Cerebellar cortex (tissue), 1 donor: ENCODE results near the gene ZMAT5.

Experiments used
- DNase-seq: peaks from one replicate; pipeline ENCODE4 v3.0.0-alpha.2; 2015; ENCODE audit warnings: low spot score

ZMAT5 gene, protein sequence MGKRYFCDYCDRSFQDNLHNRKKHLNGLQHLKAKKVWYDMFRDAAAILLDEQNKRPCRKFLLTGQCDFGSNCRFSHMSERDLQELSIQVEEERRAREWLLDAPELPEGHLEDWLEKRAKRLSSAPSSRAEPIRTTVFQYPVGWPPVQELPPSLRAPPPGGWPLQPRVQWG

DNA sequence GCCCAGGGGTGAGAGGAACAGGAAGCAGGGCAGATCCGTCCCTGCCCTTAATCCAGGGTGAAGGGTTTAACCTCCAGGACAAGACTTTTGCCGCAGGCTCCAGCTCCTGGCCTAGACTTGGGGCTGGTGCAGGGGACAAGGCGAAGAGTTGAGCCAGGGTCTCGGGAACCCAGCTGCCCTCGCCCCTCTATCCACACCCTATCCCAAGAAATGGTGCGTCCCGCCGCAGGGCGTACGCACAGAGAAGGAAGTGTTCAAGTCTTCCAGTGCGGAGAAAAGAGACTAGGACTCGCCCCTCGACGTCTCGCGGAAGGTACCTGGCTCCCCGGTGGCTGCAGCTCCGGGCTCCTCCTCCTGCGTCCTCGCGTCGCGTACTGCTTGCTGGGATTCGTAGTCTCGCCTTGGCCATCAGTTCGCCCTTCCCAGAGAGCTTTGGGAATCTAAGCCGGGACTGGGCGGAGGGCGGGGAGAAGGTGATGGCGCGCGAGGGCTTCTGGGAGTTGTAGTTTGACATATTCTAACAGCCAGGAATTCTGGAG is at the start of gene ZMAT5:
Gene ZMAT5 (minus strand): TSS at position 376 of the 539 bp plus-strand sequence. CDS start 18,463 bp downstream, outside the sequence.
- DNase-seq: peak; percentile 99

DNA sequence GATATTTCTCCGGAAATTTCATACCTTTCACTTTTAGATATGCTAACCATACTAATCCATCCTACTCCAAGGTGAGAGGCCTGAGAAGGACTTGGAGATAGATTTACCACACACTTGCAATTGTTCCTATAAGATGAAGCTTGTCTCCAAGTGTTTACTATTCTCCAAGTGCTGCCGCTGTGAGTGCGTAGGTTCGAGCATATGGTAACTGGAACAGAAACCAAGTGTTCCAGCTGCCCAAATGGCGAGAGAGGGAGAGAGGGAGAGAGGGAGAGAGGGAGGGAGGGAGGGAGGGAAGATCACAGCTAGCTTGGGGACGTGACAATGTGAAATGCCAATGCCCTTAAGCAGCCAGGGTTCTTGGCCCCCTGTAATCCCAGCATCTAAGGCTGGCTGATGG is 49.7 kb upstream of the ZMAT5 start:
- DNase-seq: peak; percentile 60

DNA sequence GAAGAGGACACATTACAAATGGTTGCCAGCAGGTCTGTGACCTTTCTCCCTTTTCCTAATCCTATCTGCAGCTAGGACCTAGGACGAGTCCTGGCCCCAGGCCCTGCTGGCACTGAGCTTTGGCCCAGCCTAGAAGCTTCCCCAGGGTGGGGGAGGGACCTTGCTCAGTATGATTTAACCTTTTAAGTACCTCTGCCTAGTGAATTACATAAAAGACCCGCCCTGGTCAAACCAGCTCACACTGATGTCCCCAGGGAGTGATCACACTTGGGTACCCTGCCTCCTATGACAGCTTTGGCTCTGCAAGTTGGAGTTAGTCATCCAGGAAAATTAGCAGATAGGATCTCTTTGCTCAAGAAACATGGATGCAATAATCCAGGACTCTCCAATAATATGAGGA is 49.3 kb upstream of the ZMAT5 start:
- DNase-seq: peak; percentile 58

DNA sequence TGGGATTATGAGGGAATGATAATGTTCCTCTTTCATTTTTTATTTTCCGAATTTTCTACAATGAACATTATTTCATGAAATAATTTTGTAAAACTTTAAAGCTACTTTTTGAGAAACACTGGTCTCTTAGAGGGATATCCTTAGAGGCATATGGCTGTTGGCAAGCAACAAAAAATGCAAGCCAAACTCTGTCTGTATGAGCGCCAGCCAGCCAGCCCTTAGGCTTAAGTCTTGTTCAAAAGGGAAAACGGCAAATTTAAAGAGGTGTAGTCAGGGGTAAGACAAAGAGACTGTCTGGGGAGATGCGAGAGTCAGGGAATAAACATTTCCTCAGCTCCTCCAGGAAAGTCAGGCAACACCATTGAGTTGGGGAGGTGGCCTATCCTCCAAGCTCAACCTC is 48.8 kb upstream of the ZMAT5 start:
- DNase-seq: peak; percentile 81

DNA sequence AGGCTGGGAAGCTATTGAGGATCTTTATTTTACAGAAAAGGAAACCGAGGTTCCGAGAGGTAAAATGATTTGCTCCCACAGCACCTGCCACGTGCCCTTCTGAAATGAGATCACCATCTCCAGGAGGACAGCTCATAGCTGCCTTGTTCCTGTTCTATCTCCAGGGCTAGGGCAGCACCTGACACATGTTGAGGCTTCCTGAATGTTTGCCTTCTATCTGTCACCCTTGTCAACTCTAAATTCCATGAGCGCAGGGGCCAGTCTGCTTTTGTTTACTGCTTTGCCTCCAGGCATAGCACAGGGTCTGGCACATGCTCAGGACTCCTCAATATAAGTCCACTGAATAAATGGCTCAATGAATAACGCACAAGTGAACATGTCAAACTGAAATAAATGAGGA is 47.2 kb upstream of the ZMAT5 start:
- DNase-seq: no peak

DNA sequence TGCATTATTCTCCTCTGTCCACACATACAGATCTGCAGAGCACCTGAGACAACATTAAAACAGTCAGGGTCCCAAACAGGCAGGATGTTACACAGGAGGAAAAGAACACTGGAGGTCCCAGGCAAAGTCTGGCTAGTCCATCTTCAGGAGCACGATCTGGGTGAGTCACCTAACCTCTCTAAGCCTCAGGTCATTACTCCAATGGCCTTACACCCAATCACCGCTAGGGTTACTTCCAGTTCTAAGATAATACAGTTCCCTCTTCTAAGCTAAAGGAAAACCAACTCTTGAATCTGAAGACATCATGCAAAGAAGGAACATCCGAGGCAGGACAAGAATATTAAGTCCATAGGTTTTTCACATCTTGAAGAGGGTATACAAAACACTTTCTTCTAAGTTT is 46.8 kb upstream of the ZMAT5 start:
- DNase-seq: no peak

DNA sequence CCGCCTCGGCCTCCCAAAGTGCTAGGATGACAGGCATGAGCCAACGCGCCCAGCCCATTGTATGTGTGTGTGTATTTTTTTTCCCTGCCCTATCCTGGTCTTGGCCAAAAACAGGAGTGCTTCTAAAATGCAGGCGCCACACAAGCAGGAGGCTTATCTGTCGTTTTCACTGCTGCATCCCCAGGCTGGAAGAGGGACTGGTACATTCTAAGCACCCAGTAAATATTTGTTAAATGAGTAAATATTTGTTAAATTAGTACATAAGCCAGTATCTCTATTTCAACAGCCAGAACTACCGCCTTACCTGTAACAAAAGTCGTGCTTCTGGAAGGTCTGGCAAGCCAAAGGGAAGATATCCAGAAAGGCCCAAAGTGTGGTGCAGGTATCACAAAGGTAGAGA is 46.3 kb upstream of the ZMAT5 start:
- DNase-seq: no peak

DNA sequence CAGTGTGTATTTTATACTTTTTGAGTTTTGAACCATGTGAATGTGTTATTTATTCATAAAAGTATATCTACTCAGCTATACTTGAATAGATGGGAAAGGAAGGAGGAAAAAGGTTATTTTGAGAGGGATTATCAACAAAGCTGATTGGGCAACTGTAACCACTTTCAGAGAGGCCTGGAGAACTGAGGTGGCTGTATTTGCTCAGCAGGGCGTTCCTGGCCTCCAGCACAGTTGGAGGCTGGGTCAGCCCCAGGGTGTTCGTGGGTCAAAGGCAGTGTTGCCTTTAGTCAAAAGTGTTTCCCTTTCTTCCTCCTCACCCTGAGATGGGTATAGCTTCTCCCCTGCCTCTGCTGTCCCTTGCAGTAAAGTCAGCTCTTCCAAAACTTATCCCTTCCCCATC is 44.6 kb upstream of the ZMAT5 start:
- no peak for DNase-seq

DNA sequence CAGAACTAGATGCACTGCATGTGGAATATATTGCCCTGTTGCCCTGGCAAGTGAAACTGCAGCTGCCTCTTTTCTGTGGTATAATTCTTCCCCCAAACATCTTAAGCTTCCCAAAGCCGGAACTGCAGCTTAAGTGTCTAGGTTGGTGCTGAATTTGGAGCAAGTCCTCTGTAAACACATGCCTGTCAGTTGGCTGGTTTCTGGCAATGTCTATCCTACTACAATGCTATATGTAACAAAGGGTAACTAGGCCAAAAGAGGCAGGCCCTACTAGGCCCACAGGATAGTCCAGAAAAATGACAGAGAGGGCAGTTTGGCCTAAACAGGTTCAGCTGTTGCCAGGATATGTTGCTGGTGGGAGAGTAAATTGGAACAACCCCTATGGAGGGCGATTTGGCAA is 43.4 kb upstream of the ZMAT5 start:
- DNase-seq: no peak

DNA sequence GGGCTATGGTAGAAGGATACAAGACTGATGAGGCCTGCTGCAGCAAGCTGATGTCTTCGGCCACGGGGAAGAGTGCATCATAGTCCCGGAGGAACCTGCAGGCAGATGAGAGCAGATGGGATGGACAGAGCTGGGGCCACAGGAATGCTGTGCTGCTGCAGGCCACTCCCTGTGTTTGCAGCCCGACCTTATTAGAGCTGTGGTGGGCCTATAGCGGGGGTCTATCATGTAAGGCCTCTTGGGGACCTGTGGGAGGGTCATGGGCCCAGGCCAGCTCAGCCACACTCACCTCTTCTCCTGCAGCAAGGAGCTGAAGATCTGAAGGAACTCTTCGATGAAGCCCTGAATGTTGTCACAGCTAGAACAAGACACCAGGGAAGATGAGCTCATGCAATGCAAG is 39.4 kb upstream of the ZMAT5 start:
- no peak for DNase-seq

DNA sequence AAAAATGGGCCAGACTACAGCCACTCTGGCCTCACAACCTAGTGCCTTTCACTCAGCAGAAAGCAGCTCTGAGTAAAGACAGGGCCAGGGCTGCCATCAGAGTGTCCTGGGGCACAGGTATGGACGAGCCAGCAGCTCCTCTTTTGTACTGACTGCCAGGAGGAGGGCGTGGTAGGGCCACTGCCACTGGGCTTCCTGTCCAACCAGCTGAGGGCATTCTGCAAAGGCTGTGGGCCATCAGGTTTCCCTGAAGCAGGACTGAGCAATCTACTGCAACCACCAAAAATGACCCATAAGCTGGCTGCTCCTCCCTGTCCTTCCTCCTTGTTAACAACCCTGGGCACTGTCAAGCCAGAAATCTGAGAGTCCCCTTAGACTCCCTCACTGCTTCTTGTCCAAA is 38.2 kb upstream of the ZMAT5 start:
- no peak for DNase-seq

DNA sequence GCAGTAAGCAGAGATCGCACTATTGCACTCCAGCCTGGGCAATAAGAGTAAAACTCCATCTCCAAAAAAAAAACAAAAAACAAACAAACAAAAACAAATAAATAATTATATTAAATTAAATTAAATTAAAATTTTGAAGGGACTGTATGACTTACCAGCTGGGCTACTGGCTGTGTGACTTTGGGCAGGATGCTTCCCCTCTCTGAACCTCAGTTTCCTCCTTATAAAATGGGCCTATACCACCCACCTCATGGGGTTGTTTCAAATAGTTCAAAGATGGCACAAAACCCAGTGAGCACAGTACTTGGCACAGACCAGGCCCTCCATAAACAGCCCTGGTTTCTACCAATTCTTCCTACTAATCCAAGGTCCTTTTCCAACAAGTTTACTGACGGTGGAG is 36.4 kb upstream of the ZMAT5 start:
- no peak for DNase-seq

DNA sequence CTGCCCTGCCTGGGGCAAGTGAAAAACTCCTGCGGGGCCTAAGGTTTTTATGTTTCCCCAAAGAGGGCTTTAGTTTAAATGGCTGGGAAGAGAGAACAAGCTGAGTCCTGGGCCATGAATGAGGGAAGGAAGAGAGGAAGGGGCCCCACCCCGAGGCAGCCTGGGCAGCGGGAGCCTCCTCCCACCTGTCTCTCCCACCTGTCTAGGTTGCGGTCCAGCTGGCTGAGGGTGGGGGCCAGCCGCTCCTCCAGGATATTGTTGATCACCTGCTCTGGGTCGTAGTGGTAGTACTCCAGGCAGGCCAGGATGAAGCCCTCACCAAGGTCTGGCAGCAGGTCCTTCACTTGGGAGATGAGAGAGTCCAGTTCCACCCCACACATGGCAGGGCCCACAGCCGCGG is 35.0 kb upstream of the ZMAT5 start:
- DNase-seq: peak; percentile 70

DNA sequence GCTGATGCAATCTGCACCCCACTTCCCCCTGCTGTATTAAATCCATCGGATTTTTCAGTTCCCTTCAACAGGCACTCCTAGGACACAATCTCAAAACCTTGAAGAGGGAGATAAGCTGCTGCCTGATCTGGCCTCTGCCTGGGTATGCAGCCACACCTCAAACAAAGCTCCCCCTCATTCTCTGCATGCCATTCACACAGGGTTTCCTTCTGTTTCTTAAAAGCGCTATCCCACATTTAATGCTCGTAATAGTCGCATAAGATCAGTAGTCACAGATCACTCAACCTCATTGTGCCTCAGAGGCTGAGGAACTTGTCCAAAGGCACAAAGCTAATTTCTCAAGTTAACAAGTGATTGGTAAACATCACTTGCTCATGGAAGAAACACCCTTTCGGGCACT is 34.3 kb upstream of the ZMAT5 start:
- DNase-seq: no peak

DNA sequence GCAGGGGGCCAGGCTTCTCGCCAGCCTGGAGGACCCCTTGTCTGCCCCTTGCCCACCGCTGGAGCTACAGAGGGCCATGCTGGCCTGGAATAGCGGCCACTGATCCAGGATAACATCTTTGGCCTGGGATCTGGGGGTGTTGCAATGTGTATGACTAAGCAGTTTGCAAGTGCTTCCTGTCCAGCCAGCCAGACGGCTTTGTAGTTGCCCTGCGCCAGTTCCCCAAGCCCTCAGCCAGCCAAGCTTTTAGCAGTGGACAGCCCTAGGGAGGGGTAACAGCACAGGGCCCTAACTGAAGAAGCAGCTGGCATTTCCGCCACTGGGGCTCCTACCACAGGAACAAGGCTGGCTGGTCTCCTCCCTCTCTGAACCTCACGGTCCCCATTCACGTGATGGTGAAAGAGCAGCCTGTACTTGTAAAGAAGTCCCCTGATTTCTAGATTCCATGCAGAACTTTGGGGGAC is 32.4 kb upstream of the ZMAT5 start:
- peak; percentile 25 for DNase-seq

DNA sequence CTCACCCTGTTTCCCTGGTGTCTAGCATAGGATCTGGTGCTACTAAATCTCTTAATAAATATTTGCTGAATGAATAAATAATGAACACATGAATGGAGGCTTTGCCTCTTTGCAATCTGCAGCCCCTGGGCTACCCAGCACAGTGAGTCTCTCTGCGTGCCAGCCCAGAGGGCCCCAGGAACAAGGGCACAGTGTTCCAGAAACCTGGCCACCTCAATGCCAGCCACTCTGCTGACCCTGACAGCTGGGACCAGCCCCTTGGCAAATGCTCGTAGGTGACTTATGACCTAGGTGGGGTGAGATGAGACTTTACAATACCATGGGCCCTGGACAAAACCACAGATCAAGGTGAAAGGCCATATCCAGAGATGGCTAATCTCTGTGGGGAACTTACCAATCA is 32.0 kb upstream of the ZMAT5 start:
- no peak for DNase-seq

DNA sequence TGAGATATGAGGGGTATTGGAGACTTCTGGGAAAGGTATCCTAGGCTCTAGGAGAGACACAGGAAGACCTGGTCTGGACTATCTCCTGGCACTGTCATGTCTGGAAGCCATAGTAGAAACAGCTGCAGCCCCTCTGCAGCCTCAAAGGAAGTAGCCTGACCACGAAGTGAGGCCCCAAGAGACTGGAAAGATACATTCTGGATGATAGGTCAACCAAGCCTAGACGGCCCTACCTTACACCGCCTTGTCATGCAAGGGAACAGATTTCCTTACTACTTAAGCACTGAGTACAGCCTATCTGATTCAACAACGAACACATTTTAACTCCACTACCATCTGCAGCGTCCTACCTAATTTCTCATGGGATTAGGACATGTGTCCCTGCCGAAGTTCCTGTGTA is 31.5 kb upstream of the ZMAT5 start:
- no peak for DNase-seq

DNA sequence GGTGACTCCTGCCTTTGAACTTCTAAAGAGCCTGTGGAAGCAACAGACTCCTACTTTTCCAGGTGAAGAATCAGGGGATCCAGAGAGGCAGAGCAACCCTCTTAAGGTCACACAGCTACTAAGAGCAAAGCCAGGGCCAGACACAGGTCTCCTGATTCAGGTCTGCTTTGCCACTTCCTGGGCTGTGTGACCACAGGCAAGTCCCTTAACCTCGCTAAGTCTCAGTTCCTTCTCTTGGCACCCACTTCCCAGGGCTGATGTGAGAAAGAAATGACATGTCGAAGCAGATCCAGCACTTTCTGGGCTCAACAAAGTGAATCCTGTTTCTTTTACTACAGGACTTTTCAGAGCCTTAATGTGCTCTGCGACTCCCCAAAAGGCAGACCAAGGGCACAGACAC is 30.5 kb upstream of the ZMAT5 start:
- DNase-seq: no peak

DNA sequence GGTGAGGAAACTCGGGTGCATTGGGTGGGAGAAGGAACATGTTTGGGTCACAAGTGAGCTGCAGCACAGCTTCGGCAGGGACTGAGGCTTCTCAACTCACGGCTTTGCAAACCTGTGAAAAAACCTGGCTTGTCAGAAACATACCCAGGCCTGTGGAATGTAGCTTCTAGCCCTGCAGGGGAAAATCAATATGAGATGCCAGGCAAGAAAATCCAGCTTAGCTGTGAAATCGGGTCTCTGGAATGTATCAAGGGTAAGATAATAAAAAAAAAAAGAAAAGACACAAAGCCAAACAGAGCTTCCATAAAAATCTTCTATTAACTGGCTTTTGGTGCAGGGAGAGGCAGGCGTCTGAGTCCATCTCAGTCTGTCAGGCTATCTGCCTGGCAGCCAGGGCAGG is 28.9 kb upstream of the ZMAT5 start:
- no peak for DNase-seq

DNA sequence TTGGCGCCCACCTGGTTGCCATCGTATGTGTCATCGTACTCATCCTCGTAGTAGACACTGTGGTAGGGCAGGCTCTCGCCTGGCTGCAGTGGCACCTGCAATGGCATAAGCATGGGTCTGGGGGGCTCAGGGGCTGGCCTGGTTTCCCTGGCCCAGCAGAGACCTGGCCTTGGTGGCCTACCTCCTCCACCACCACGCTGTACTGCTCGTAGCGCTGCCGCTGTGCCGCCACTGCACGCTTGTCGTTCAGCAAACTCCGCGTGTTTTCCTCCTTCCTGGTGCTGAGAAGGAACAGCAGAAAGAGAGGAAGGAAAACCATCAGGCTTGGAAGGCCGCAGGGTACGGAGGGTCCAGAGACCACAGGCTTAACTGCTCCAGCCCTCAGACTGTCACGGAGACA is 26.6 kb upstream of the ZMAT5 start:
- no peak for DNase-seq

DNA sequence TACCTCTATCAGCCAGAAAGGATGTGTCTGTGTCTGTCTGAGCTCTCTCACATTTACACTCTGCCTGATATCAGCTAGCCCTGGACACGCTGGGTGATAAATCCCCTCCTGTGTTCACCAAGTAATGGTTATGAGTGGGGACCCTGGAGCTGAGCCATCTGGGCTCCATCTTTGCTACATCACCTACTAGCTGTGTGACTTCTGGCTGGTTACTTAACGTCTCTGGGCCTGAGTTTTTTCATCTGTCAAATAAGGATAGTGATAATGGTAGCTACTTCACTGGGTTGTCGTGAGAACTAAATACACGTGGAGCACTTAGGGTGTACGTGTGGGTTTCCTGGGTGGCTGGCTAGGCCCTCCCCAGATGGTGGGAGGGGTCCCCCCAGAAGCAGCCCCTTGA is 23.3 kb upstream of the ZMAT5 start:
- no peak for DNase-seq

DNA sequence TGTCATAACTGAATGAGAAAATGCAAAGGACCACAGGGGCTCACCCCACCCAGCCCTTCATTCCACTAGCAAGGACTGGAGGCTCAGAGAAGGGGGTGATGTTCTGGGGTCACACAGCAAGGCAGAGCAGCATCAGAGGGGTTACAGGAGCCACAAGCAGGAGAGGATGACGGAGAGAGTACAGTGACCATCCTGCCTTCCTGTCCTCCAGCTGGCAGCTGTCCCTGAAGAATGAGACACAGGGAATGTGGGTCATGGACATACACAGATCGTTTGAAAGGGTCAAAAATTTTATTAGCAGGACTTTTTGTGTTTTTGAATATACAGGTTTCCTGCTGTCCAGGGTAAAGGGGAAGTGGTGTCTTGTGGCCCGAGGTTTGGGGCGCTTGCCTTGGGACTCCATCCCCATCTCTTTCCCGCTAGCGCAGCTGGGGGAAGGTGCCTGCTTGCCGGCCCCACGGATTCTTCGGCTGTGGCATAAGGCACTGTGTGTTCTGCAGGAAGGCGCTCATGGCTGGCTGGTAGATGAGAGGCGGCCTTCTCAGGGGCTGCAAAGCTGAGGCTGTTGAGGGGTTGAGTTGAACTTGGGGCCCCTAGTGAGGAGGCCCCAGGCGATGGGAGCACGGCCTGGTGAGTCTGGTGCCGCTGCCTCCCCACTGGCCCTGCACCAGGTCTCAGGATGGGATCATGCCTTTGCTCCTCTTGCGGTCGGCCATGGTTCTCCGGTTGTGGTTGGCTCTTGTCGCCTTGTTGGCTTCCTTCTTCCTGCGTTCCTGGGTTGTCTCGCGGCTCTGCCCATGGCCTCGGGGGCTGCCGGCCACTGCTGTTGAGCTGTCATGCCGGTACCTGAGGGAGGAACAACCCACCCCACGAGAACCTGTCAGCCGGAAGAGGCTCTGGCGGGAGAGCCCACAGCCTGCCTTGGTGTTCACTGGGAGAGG is 21.8 kb upstream of the ZMAT5 start:
- DNase-seq: no peak

DNA sequence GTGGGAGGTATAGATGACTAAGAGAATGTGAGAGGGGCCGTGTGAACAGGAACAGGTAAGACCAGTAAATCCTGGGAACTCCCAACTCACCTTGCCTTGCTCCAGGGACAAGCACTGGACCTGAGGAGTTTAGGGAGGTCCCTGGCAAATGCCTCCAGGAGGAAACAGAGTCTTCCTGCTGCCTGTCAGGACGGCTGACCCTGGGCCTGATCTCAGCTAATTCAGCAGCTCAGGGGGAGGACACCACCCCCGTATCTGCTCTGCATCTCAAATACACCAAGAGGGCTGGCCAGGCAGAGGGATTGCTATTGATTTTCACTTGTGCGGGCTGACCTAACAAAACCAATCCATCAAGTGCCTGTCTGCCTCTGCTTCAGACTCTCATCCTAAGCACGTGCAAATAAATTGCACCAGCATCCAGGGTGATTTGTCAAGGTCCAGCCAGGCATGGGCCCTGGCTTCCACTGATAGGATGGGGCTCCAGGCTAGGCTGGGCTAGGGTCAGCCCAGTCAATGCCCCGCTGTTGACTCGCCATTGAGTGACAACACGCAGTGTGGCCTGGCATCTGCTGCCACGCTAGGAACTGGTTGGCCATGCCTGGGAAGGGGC is 20.7 kb upstream of the ZMAT5 start:
- no peak for DNase-seq
